Measurements from ENCODE around the gene SNAP23.

The SNAP23 gene

GRCh38 chr15:42498212-42499068, 3.0 kb downstream of the SNAP23 start:
- Histone ChIP-seq H3K27me3 (ENCODE audit: control insufficient read depth in 3 of 3, insufficient read depth in 3 of 3, low read depth in 1 of 3, low read length in 3 of 3) (no peaks in the 10 kb centered on the region), H3K14ac (ENCODE audit: low read length) (no peak overlapping the region), H3K27ac (replicated peaks; ENCODE audit: low read length) (no peak overlapping the region), H4K91ac (ENCODE audit: low read depth, low read length, poor library complexity) (no peak overlapping the region), H3K4me1 (ENCODE audit: control insufficient read depth in 2 of 2, insufficient read depth in 1 of 2, low read depth in 1 of 2, low read length in 2 of 2) (peaks cover 2 to 5% of the 10 kb centered on the region in 2 donors), H2BK5ac (ENCODE audit: low read length) (no peak overlapping the region), H3K79me1 (ENCODE audit: low read depth, low read length) (no peaks in the 10 kb centered on the region), H3K36me3 (replicated peaks in 1 of 2; ENCODE audit: control insufficient read depth in 2 of 2, insufficient read depth in 2 of 2, low read length in 2 of 2) (peaks cover 0 to 15% of the 10 kb centered on the region in 2 donors), H2AK5ac (ENCODE audit: low read depth, low read length) (no peak overlapping the region), H2BK12ac (ENCODE audit: low read length) (no peak overlapping the region), H3K4me3 (ENCODE audit: low read length in 2 of 2) (no peak overlapping the region), H3K4me2 (ENCODE audit: insufficient read depth, low read length, poor library complexity, severe bottlenecking) (no peak overlapping the region), H2BK120ac (ENCODE audit: low read depth, low read length) (no peak overlapping the region), H2AFZ (ENCODE audit: low read length) (no peak overlapping the region), H2BK15ac (ENCODE audit: low read length) (no peak overlapping the region), H3K9me3 (replicated peaks in 1 of 2; ENCODE audit: control insufficient read depth in 2 of 2, insufficient read depth in 1 of 2, low read depth in 1 of 2, low read length in 2 of 2) (no peaks in the 10 kb centered on the region), H3K4ac (ENCODE audit: low read length) (no peak overlapping the region), H3K23ac (ENCODE audit: low read depth, low read length, poor library complexity) (no peak overlapping the region), H4K8ac (ENCODE audit: low read depth, low read length) (no peak overlapping the region), H3K18ac (ENCODE audit: low read length) (no peak overlapping the region), H3K9ac (ENCODE audit: low read depth, low read length, poor library complexity) (no peak overlapping the region)
- no peak for DNase-seq (ENCODE audit: low spot score)
- no CpG with 5 or more reads among the region's 6 CpGs for WGBS, 2 donors (ENCODE audit: extremely low coverage in 2 of 2, insufficient read length in 2 of 2, insufficient replicate concordance in 1 of 2)

DNA sequence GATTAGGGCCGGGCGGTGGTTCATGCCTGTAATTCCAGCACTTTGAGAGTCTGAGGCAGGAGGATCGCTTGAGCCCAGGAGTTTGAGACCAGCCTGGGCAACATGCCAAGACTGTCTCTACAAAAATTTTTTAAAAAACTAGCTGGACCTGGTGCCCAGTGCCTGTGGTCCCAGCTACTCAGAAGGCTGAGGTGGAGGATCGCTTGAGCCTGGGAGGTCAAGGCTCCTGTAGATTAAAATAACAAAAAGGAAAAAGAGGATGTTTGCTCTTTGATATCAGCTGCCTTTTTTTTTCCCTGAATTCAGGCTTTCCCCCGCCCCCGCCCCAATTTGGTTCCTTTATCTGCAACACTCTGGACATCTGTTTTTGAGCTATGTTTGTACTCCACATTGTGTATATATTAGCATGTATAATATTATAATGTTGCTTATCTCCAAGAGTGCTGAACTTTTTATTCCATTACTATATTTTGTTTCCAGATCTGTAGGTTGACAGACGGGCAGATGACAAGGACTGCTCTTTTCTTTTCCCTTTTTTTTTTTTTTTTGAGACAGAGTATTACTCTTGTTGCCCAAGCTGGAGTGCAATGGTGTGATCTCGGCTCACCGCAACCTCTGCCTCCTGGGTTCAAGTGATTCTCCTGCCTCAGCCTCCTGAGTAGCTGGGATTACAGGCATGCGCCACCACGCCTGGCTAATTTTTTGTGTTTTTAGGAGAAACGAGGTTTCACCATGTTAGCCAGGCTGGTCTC, 4.6 kb downstream of the SNAP23 start:
- no peaks in the 10 kb centered on the region for H3K27me3 ChIP-seq (ENCODE audit: control insufficient read depth in 3 of 3, insufficient read depth in 3 of 3, low read depth in 1 of 3, low read length in 3 of 3)
- no peak overlapping the region for H3K18ac ChIP-seq (ENCODE audit: low read length)
- H3K9ac ChIP-seq (ENCODE audit: low read depth, low read length, poor library complexity) = no peak overlapping the region
- no peak for DNase-seq (ENCODE audit: low spot score)
- no peak overlapping the region for H2BK5ac ChIP-seq (ENCODE audit: low read length)
- no peak overlapping the region for H3K4me2 ChIP-seq (ENCODE audit: insufficient read depth, low read length, poor library complexity, severe bottlenecking)
- no peaks in the 10 kb centered on the region for H3K79me1 ChIP-seq (ENCODE audit: low read depth, low read length)
- no peak overlapping the region for H3K14ac ChIP-seq (ENCODE audit: low read length)
- no peak overlapping the region for H3K4ac ChIP-seq (ENCODE audit: low read length)
- no peaks in the 10 kb centered on the region for H3K9me3 ChIP-seq (replicated peaks in 1 of 2; ENCODE audit: control insufficient read depth in 2 of 2, insufficient read depth in 1 of 2, low read depth in 1 of 2, low read length in 2 of 2)
- WGBS, 2 donors (ENCODE audit: extremely low coverage in 2 of 2, insufficient read length in 2 of 2, insufficient replicate concordance in 1 of 2) = no CpG with 5 or more reads among the region's 12 CpGs
- no peak overlapping the region for H3K23ac ChIP-seq (ENCODE audit: low read depth, low read length, poor library complexity)
- no peak overlapping the region for H2AFZ ChIP-seq (ENCODE audit: low read length)
- no peak overlapping the region for H4K91ac ChIP-seq (ENCODE audit: low read depth, low read length, poor library complexity)
- H2BK15ac ChIP-seq (ENCODE audit: low read length) = no peak overlapping the region
- H2BK12ac ChIP-seq (ENCODE audit: low read length) = no peak overlapping the region
- no peak overlapping the region for H3K4me3 ChIP-seq (ENCODE audit: low read length in 2 of 2)
- H2AK5ac ChIP-seq (ENCODE audit: low read depth, low read length) = no peak overlapping the region
- H4K8ac ChIP-seq (ENCODE audit: low read depth, low read length) = no peak overlapping the region
- H2BK120ac ChIP-seq (ENCODE audit: low read depth, low read length) = no peak overlapping the region
- H3K27ac ChIP-seq (replicated peaks; ENCODE audit: low read length) = no peak overlapping the region
- H3K36me3 ChIP-seq (replicated peaks in 1 of 2; ENCODE audit: control insufficient read depth in 2 of 2, insufficient read depth in 2 of 2, low read length in 2 of 2) = peaks cover 0 to 21% of the 10 kb centered on the region in 2 donors
- peaks cover 2 to 3% of the 10 kb centered on the region in 2 donors for H3K4me1 ChIP-seq (ENCODE audit: control insufficient read depth in 2 of 2, insufficient read depth in 1 of 2, low read depth in 1 of 2, low read length in 2 of 2)

DNA sequence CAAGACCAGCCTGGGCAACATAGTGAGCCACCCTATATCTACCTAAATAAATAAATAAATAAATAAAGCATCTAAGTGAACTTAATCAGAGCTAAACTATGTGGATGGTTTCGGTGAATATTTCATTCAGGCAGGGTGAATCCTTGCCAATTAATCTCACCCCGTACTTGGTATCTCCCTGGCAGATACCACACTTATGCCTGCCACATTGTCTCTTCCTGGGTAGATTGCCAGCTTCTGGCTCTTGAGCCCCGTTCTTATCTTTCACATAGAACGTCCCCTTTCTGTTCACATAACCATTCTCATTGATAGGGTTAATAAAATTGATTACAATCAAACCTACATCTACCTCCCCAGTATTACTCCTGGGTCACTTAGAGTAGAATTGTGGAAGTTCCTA, 7.0 kb downstream of the SNAP23 start:
- no peak overlapping the region for H2BK120ac ChIP-seq (ENCODE audit: low read depth, low read length)
- no CpG with 5 or more reads among the region's 4 CpGs for WGBS, 2 donors (ENCODE audit: extremely low coverage in 2 of 2, insufficient read length in 2 of 2, insufficient replicate concordance in 1 of 2)
- H2BK15ac ChIP-seq (ENCODE audit: low read length) = no peak overlapping the region
- H3K27me3 ChIP-seq (ENCODE audit: control insufficient read depth in 3 of 3, insufficient read depth in 3 of 3, low read depth in 1 of 3, low read length in 3 of 3) = no peaks in the 10 kb centered on the region
- H2BK12ac ChIP-seq (ENCODE audit: low read length) = no peak overlapping the region
- H3K9me3 ChIP-seq (replicated peaks in 1 of 2; ENCODE audit: control insufficient read depth in 2 of 2, insufficient read depth in 1 of 2, low read depth in 1 of 2, low read length in 2 of 2) = no peaks in the 10 kb centered on the region
- no peak overlapping the region for H3K4me2 ChIP-seq (ENCODE audit: insufficient read depth, low read length, poor library complexity, severe bottlenecking)
- no peak overlapping the region for H3K14ac ChIP-seq (ENCODE audit: low read length)
- peaks cover 0 to 23% of the 10 kb centered on the region in 2 donors for H3K36me3 ChIP-seq (replicated peaks in 1 of 2; ENCODE audit: control insufficient read depth in 2 of 2, insufficient read depth in 2 of 2, low read length in 2 of 2)
- H2AK5ac ChIP-seq (ENCODE audit: low read depth, low read length) = no peak overlapping the region
- no peak overlapping the region for H3K4me3 ChIP-seq (ENCODE audit: low read length in 2 of 2)
- no peak overlapping the region for H4K8ac ChIP-seq (ENCODE audit: low read depth, low read length)
- no peak overlapping the region for H4K91ac ChIP-seq (ENCODE audit: low read depth, low read length, poor library complexity)
- no peak overlapping the region for H2BK5ac ChIP-seq (ENCODE audit: low read length)
- H2AFZ ChIP-seq (ENCODE audit: low read length) = no peak overlapping the region
- no peak overlapping the region for H3K27ac ChIP-seq (replicated peaks; ENCODE audit: low read length)
- no peak for DNase-seq (ENCODE audit: low spot score)
- H3K18ac ChIP-seq (ENCODE audit: low read length) = no peak overlapping the region
- H3K4ac ChIP-seq (ENCODE audit: low read length) = no peak overlapping the region
- no peaks in the 10 kb centered on the region for H3K79me1 ChIP-seq (ENCODE audit: low read depth, low read length)
- H3K4me1 ChIP-seq (ENCODE audit: control insufficient read depth in 2 of 2, insufficient read depth in 1 of 2, low read depth in 1 of 2, low read length in 2 of 2) = no peaks in the 10 kb centered on the region
- H3K23ac ChIP-seq (ENCODE audit: low read depth, low read length, poor library complexity) = no peak overlapping the region
- no peak overlapping the region for H3K9ac ChIP-seq (ENCODE audit: low read depth, low read length, poor library complexity)

DNA sequence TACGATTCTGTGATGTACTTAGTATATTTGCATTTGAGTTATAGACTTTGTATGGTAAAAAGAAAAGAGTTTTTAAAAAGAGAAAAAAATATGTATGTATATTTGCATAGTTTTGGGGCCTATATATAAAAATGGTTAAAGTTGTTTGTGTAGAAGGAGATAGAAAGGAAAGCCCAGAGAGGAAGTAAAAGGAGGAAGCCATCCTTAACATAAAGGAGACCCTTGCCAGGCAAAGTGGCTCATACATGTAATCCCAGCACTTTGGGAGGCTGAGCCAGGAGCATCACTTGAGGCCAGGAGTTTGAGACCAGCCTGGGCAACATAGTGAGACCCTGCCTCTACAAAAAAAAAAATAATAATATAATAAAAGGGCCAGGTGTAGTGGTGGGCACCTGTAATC, 8.4 kb downstream of the SNAP23 start:
- no peak overlapping the region for H2BK120ac ChIP-seq (ENCODE audit: low read depth, low read length)
- WGBS, 2 donors (ENCODE audit: extremely low coverage in 2 of 2, insufficient read length in 2 of 2, insufficient replicate concordance in 1 of 2) = 100% methylated on average over 1 of the region's 1 CpG; no CpG with 5 or more reads in 1 of the 2 donors

More for the DNA sequence above, 8.4 kb downstream of the SNAP23 start:
- no peaks in the 10 kb centered on the region for H3K79me1 ChIP-seq (ENCODE audit: low read depth, low read length)
- H3K9ac ChIP-seq (ENCODE audit: low read depth, low read length, poor library complexity) = no peak overlapping the region
- no peak overlapping the region for H2BK12ac ChIP-seq (ENCODE audit: low read length)
- no peak overlapping the region for H3K18ac ChIP-seq (ENCODE audit: low read length)
- no peak overlapping the region for H3K4me3 ChIP-seq (ENCODE audit: low read length in 2 of 2)
- no peak overlapping the region for H2BK5ac ChIP-seq (ENCODE audit: low read length)
- H2BK15ac ChIP-seq (ENCODE audit: low read length) = no peak overlapping the region
- no peak overlapping the region for H4K8ac ChIP-seq (ENCODE audit: low read depth, low read length)
- no peak overlapping the region for H3K27ac ChIP-seq (replicated peaks; ENCODE audit: low read length)
- no peak overlapping the region for H2AK5ac ChIP-seq (ENCODE audit: low read depth, low read length)
- no peak overlapping the region for H3K14ac ChIP-seq (ENCODE audit: low read length)
- H3K9me3 ChIP-seq (replicated peaks in 1 of 2; ENCODE audit: control insufficient read depth in 2 of 2, insufficient read depth in 1 of 2, low read depth in 1 of 2, low read length in 2 of 2) = no peaks in the 10 kb centered on the region
- H4K91ac ChIP-seq (ENCODE audit: low read depth, low read length, poor library complexity) = no peak overlapping the region
- no peak overlapping the region for H3K4me2 ChIP-seq (ENCODE audit: insufficient read depth, low read length, poor library complexity, severe bottlenecking)
- no peak overlapping the region for H3K23ac ChIP-seq (ENCODE audit: low read depth, low read length, poor library complexity)
- H3K27me3 ChIP-seq (ENCODE audit: control insufficient read depth in 3 of 3, insufficient read depth in 3 of 3, low read depth in 1 of 3, low read length in 3 of 3) = no peaks in the 10 kb centered on the region
- DNase-seq (ENCODE audit: low spot score) = no peak
- H3K36me3 ChIP-seq (replicated peaks in 1 of 2; ENCODE audit: control insufficient read depth in 2 of 2, insufficient read depth in 2 of 2, low read length in 2 of 2) = peaks cover 0 to 19% of the 10 kb centered on the region in 2 donors
- H3K4me1 ChIP-seq (ENCODE audit: control insufficient read depth in 2 of 2, insufficient read depth in 1 of 2, low read depth in 1 of 2, low read length in 2 of 2) = no peaks in the 10 kb centered on the region
- no peak overlapping the region for H2AFZ ChIP-seq (ENCODE audit: low read length)
- H3K4ac ChIP-seq (ENCODE audit: low read length) = no peak overlapping the region
